Smooth muscle cell (in vitro differentiated cells): Measurements from ENCODE around the gene GP1BB. TPM values are rescaled to one million over a fixed set of nuclear protein-coding genes. Genes with fewer than 3 reads are reported as not detected.

Experiments used
- DNase-seq: peaks from one replicate; lab custom pipeline; 2025; ENCODE audit not compliant: unreplicated experiment; lab: John Stamatoyannopoulos, UW
- H2AFZ ChIP-seq: fragments of 200-600 bp; sonication (generic); 2 replicates; pipeline ENCODE4 v1.6.0; 2016; ENCODE audit warnings: antibody characterized with exemption, low read depth, mild to moderate bottlenecking
- H3F3A ChIP-seq: fragments of 200-600 bp; sonication (generic); 2 replicates; pipeline ENCODE4 v1.6.0; 2017; ENCODE audit warnings: antibody characterized with exemption, low read depth
- H3K27ac ChIP-seq: fragments of 200-600 bp; sonication (generic); 2 replicates; pipeline ENCODE4 v1.5.1; 2016; ENCODE audit warnings: low read depth, mild to moderate bottlenecking
- H3K27me3 ChIP-seq: fragments of 200-600 bp; sonication (generic); 2 replicates; pipeline ENCODE4 v1.6.1; 2016; ENCODE audit warnings: low read depth, mild to moderate bottlenecking
- H3K36me3 ChIP-seq: fragments of 200-600 bp; sonication (generic); 2 replicates; pipeline ENCODE4 v1.5.1; 2016; ENCODE audit warnings: low read depth
- H3K4me1 ChIP-seq: fragments of 200-600 bp; sonication (generic); 2 replicates; pipeline ENCODE4 v1.5.1; 2016; ENCODE audit warnings: low read depth
- H3K4me2 ChIP-seq: fragments of 200-600 bp; sonication (generic); 2 replicates; pipeline ENCODE4 v1.6.0; 2016; ENCODE audit warnings: mild to moderate bottlenecking
- H3K4me3 ChIP-seq: fragments of 200-600 bp; sonication (generic); 2 replicates; pipeline ENCODE4 v1.5.1; 2016; ENCODE audit warnings: mild to moderate bottlenecking
- H3K79me2 ChIP-seq: fragments of 200-600 bp; sonication (generic); 2 replicates; pipeline ENCODE4 v1.6.0; 2016; ENCODE audit warnings: low read depth, mild to moderate bottlenecking
- H3K9ac ChIP-seq: fragments of 200-600 bp; sonication (generic); 2 replicates; pipeline ENCODE4 v1.6.0; 2016; ENCODE audit warnings: low read depth
- H3K9me3 ChIP-seq: fragments of 200-600 bp; sonication (generic); replicated peaks from 2 replicates; pipeline ENCODE4 v1.5.1; 2016; ENCODE audit warnings: low read depth
- H4K20me1 ChIP-seq: fragments of 200-600 bp; sonication (generic); 2 replicates; pipeline ENCODE4 v1.6.0; 2016; ENCODE audit warnings: low read depth
- CTCF ChIP-seq: fragments of 200-600 bp; sonication (generic); IDR thresholded peaks from 2 replicates; pipeline ENCODE4 v1.5.1; 2017; ENCODE audit warnings: borderline replicate concordance, mild to moderate bottlenecking, antibody characterized with exemption; ENCODE audit not compliant: insufficient read depth, poor library complexity, severe bottlenecking
- WGBS: methylation state at CpG from one replicate; pipeline ENCODE4 v1.1.7; 2016; ENCODE audit warnings: low lambda C conversion rate; 5-methylcytosine and 5-hydroxymethylcytosine counted together
- polyA plus RNA-seq: library from polyadenylated mRNA; unstranded; fragments of >200 nt; fragmentation: Nextera tagmentation; extraction: Ambion mirVana; gene quantifications from 2 replicates; pipeline ENCODE4 v1.2.1, GENCODE V29; 2016
- total RNA-seq: library from RNA; depleted of rRNA; stranded (reverse); fragments of >200 nt; gene quantifications from 2 replicates; pipeline ENCODE4 v1.2.3, GENCODE V29; 2014

GP1BB gene
- total and polyA plus RNA-seq, 2 experiments from 2014 or later = 0.94 to 9.7 TPM

GRCh38 chr22:19766511-19767426 is 43.4 kb downstream of the GP1BB start:
- WGBS = 6% methylated on average over 67 of the region's 103 CpGs
- H3K27me3 ChIP-seq = peaks cover 99% of the 10 kb centered on the region
- peak; percentile 13 for TF ChIP-seq CTCF
- H3F3A ChIP-seq = no peaks in the 10 kb centered on the region
- H3K9ac ChIP-seq = no peak overlapping the region
- no peak overlapping the region for H3K27ac ChIP-seq
- no peak for DNase-seq
- H2AFZ ChIP-seq = no peak overlapping the region
- H3K79me2 ChIP-seq = no peaks in the 10 kb centered on the region
- peak overlapping the region; percentile 62 for H3K4me2 ChIP-seq
- H3K36me3 ChIP-seq = no peaks in the 10 kb centered on the region
- H3K9me3 ChIP-seq = no peaks in the 10 kb centered on the region
- peak overlapping the region; percentile 10 for H3K4me3 ChIP-seq
- no peaks in the 10 kb centered on the region for H4K20me1 ChIP-seq
- no peaks in the 10 kb centered on the region for H3K4me1 ChIP-seq

GRCh38 chr22:19767427-19768341 is 44.3 kb downstream of the GP1BB start:
- no peaks in the 10 kb centered on the region for H3K9me3 ChIP-seq
- H3K4me2 ChIP-seq = no peak overlapping the region
- no peaks in the 10 kb centered on the region for H3F3A ChIP-seq
- no peak overlapping the region for H3K9ac ChIP-seq
- H3K27ac ChIP-seq = no peak overlapping the region
- WGBS = 35% methylated on average over 26 of the region's 35 CpGs
- no peaks in the 10 kb centered on the region for H3K36me3 ChIP-seq
- H3K4me3 ChIP-seq = no peak overlapping the region
- no peaks in the 10 kb centered on the region for H3K4me1 ChIP-seq
- H3K27me3 ChIP-seq = peaks cover 99% of the 10 kb centered on the region
- H4K20me1 ChIP-seq = no peaks in the 10 kb centered on the region
- TF ChIP-seq CTCF = no peak
- no peak for DNase-seq
- no peak overlapping the region for H2AFZ ChIP-seq
- no peaks in the 10 kb centered on the region for H3K79me2 ChIP-seq

- H3K9me3 ChIP-seq = no peaks in the 10 kb centered on the region
- H4K20me1 ChIP-seq = no peaks in the 10 kb centered on the region
- TF ChIP-seq CTCF = no peak
- no peak overlapping the region for H2AFZ ChIP-seq
- peaks cover 92% of the 10 kb centered on the region for H3K27me3 ChIP-seq
- no peak overlapping the region for H3K4me2 ChIP-seq
- no peaks in the 10 kb centered on the region for H3K36me3 ChIP-seq
- no peaks in the 10 kb centered on the region for H3F3A ChIP-seq
- DNase-seq = no peak
- no peak overlapping the region for H3K9ac ChIP-seq
- H3K4me3 ChIP-seq = no peak overlapping the region
- no peak overlapping the region for H3K27ac ChIP-seq
- no peaks in the 10 kb centered on the region for H3K79me2 ChIP-seq
- no peaks in the 10 kb centered on the region for H3K4me1 ChIP-seq
- WGBS = 96% methylated on average over 12 of the region's 12 CpGs
These were observed 46.0 kb downstream of the GP1BB start for GRCh38 chr22:19769393-19769715.
